Colon (tissue), 2 donors: ENCODE results near the gene CCSER2.
"Not testable (repeated sequence)": the region's sequence is repeated elsewhere in the genome, so short reads cannot be mapped to it uniquely, and the experiment has no call there.

Experiments used
- FAIRE-seq: peaks from 2 replicates; lab custom pipeline; 2012; peaks lifted over from hg19 to GRCh38; lab: Jason Lieb, UNC
- donor health status: control.
- donor health status: control.

CCSER2 gene

GRCh38 chr10:84453303-84453702, 124.9 kb downstream of the CCSER2 start:
- no peak for FAIRE-seq

- FAIRE-seq, result no peak
Observed at GRCh38 chr10:84456126-84456525, 127.7 kb downstream of the CCSER2 start.

- no peak for FAIRE-seq
Observed at GRCh38 chr10:84460520-84460919, 132.1 kb downstream of the CCSER2 start.

- FAIRE-seq, result no peak
Observed at GRCh38 chr10:84469470-84469869, 141.1 kb downstream of the CCSER2 start.

- FAIRE-seq, result no peak
Observed at GRCh38 chr10:84473136-84473535, 144.7 kb downstream of the CCSER2 start.

- no peak for FAIRE-seq
Observed at GRCh38 chr10:84477398-84478128, 149.2 kb downstream of the CCSER2 start.

- no peak for FAIRE-seq
Observed at GRCh38 chr10:84478151-84478550, 149.8 kb downstream of the CCSER2 start.

GRCh38 chr10:84478679-84479078, 150.3 kb downstream of the CCSER2 start:
- FAIRE-seq, result no peak

GRCh38 chr10:84484541-84484940, 156.2 kb downstream of the CCSER2 start:
- no peak for FAIRE-seq

GRCh38 chr10:84493361-84493760, 165.0 kb downstream of the CCSER2 start:
- FAIRE-seq, result no peak

GRCh38 chr10:84493951-84494848, 165.8 kb downstream of the CCSER2 start:
- no peak for FAIRE-seq

GRCh38 chr10:84494849-84495180, 166.4 kb downstream of the CCSER2 start:
- no peak for FAIRE-seq

GRCh38 chr10:84497978-84498377, 169.6 kb downstream of the CCSER2 start:
- FAIRE-seq, result no peak

GRCh38 chr10:84499039-84499438, 170.7 kb downstream of the CCSER2 start:
- not testable (repeated sequence) for FAIRE-seq

GRCh38 chr10:84499846-84500245, 171.5 kb downstream of the CCSER2 start:
- FAIRE-seq, result no peak

GRCh38 chr10:84510121-84510520, 181.7 kb downstream of the CCSER2 start:
- FAIRE-seq, result no peak

- FAIRE-seq, result no peak
Observed at GRCh38 chr10:84511106-84511505, 182.7 kb downstream of the CCSER2 start.

GRCh38 chr10:84511709-84512285, 183.4 kb downstream of the CCSER2 start:
- FAIRE-seq, result no peak

GRCh38 chr10:84517554-84517953, 189.2 kb downstream of the CCSER2 start:
- no peak for FAIRE-seq

GRCh38 chr10:84519235-84519634, 190.8 kb downstream of the CCSER2 start:
- no peak for FAIRE-seq

GRCh38 chr10:84521013-84521412, 192.6 kb downstream of the CCSER2 start:
- no peak for FAIRE-seq

GRCh38 chr10:84521468-84521867, 193.1 kb downstream of the CCSER2 start:
- no peak for FAIRE-seq
